KOPT-K1 (cell line): Measurements from ENCODE around the gene PNPLA1.

Experiments used
- H3K27ac ChIP-seq: fragments of 200-600 bp; sonication (generic); 2 replicates; pipeline ENCODE4 v1.5.1; 2016; ENCODE audit warnings: antibody characterized with exemption, mild to moderate bottlenecking, low read depth, low read length; ENCODE audit not compliant: poor library complexity, severe bottlenecking
- H3K36me3 ChIP-seq: fragments of 200-600 bp; sonication (generic); 2 replicates; pipeline ENCODE4 v1.5.1; 2017; ENCODE audit warnings: antibody characterized with exemption, mild to moderate bottlenecking, low read length, moderate library complexity; ENCODE audit not compliant: insufficient read depth
- H3K9me3 ChIP-seq: fragments of 200-600 bp; sonication (generic); 2 replicates; pipeline ENCODE4 v1.5.1; 2017; ENCODE audit warnings: antibody characterized with exemption, low read length, mild to moderate bottlenecking; ENCODE audit not compliant: insufficient read depth, poor library complexity, severe bottlenecking

Gene PNPLA1

DNA sequence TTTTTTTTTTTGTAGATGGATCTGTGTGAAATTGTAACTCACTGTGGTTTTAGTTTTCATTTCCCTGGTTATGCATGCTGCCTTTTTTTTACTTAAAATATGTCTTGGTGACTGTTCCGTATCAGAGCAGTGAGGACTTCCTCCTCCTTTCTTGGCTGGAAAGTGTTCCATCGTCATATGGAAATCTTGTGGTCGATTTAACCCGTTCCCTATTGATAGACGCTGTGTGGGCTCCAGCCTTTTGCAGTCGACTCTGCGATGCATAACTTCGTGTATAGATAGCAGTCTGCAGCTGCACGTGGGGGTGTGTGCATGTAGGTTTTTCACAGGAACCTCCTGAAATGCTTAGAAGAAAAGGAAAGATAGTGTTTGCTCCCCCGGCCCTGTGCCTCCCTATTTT is 28.1 kb upstream of the PNPLA1 start:
- H3K36me3 ChIP-seq = no peaks in the 10 kb centered on the region
- H3K9me3 ChIP-seq = no peaks in the 10 kb centered on the region
- H3K27ac ChIP-seq = no peak overlapping the region

DNA sequence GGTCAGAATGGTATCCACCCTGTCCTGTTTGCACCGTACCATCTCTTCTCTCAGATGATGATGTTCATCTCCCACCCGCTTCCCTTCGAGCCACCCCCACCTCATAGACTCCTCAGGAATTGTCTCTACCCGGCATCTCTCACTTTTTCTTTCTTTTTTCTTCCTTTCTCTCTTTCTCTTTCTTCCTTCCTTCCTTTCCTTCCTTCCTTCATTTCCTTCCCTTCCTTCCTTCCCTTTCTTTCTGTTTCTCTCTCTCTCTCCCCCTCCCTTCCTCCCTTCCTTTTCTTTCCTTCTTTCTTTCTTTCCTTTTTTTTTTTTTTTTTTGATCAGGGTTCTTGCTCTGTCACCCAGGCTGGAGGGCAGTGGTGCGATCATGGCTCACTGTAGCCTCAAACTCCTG is 27.7 kb upstream of the PNPLA1 start:
- H3K27ac ChIP-seq = no peak overlapping the region
- no peaks in the 10 kb centered on the region for H3K9me3 ChIP-seq
- H3K36me3 ChIP-seq = no peaks in the 10 kb centered on the region

DNA sequence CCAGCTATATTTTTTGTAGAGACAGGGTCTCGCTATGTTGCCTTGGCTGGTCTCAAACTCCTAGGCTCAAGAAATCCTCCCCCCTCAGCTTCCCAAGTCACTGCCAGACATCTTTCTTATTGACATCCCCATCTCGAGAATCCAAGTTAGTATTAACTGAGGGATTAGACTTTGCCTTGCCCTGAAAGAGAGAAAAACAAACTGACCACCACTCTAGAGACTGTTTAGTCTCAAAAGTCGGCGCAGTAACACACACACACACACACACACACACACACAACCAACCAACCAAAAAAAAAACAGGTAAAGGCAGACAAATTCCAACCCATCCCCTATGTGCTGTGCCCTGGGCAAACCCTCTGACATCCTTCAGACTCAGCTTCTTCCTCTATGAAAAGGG is 27.2 kb upstream of the PNPLA1 start:
- Histone ChIP-seq H3K9me3 (no peaks in the 10 kb centered on the region), H3K36me3 (no peaks in the 10 kb centered on the region), H3K27ac (no peak overlapping the region)

DNA sequence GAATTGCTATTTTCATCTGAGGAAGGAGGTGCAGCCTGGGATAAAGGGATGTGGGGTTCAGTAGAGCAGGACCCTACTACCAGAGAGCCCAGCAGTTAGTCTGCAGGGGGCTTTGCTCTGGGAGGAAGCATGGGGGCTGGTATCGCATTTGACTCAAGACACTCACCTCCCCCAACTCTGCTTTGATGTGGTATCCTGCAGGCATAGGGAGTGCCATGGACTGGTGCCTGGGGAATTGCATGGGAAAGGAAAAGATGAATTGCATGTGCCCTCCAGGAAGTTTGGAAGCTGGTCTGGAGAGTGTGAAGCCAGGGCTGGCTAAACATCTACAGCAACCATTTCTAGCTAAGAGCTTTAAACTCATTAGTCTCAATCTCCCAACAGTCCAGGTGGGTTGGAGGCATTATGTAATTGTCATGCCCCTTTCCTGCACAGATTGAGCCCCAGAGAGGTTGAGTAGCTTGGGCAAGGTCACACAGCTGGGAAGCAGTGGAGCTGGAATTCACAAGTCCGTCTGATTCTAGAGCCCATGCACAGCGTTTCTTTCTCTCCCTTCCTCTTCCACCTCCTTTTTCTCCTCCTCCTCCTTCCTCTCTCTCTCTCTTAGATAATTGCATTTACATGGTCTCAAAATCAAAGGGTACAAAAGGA is 26.2 kb upstream of the PNPLA1 start:
- Histone ChIP-seq H3K36me3 (no peaks in the 10 kb centered on the region), H3K27ac (no peak overlapping the region), H3K9me3 (no peaks in the 10 kb centered on the region)

DNA sequence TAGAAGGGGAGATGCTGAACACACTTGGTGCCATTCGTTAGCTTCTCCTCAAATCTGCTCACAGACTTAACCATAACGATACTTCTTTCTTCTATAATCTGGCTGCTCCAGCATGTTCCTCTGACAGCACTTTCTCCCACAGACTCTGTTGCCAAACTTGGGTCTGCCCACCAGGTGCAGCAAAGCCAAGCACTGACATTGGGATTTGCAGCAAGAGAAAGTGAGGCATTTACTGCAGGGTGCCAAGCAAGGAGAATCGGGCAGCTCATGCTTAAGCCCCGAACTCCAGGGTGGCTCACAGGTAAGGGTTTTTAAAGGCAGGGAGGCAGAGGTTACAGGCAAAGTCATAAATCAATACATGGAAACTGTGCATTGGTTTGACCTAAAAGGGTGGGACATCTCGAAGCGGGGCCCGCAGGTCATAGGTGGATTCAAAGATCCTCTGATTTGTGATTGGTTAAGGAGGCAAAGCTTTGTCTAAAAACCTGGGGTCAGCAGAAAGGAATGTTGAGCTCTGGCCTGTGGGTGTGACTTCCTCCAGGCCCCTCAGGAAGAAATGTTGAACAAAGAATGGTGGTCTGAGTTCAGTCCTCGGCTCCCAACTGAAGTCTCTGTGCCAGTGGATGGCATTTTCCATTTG is 25.1 kb upstream of the PNPLA1 start:
- H3K27ac ChIP-seq = no peak overlapping the region

DNA sequence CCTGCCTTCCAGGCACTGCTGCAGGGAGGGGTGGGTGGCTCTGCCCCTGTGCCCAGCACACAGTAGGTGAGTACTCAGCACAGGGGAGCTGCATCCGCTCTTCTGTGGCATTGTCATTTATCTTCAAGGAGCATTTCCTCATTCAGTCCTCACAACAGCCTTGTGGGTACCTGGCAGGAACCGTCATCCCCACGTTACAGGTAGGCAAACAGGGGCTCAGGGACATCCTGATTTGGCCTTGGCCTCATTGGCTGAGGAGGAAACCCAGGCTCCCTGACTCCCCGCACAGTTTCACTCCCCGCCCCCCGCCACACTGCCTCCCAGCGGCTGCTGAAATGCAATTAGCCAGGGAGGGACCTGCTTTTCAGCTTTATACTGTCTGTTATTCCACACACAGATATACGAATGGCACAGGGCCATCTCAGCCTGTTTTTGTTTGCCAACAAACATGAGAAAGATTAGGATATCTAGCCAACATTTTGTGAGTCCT is 24.2 kb upstream of the PNPLA1 start:
- no peaks in the 10 kb centered on the region for H3K9me3 ChIP-seq
- H3K27ac ChIP-seq = no peak overlapping the region
- no peaks in the 10 kb centered on the region for H3K36me3 ChIP-seq

More for the DNA sequence above, 25.1 kb upstream of the PNPLA1 start:
- H3K36me3 ChIP-seq = no peaks in the 10 kb centered on the region
- no peaks in the 10 kb centered on the region for H3K9me3 ChIP-seq

DNA sequence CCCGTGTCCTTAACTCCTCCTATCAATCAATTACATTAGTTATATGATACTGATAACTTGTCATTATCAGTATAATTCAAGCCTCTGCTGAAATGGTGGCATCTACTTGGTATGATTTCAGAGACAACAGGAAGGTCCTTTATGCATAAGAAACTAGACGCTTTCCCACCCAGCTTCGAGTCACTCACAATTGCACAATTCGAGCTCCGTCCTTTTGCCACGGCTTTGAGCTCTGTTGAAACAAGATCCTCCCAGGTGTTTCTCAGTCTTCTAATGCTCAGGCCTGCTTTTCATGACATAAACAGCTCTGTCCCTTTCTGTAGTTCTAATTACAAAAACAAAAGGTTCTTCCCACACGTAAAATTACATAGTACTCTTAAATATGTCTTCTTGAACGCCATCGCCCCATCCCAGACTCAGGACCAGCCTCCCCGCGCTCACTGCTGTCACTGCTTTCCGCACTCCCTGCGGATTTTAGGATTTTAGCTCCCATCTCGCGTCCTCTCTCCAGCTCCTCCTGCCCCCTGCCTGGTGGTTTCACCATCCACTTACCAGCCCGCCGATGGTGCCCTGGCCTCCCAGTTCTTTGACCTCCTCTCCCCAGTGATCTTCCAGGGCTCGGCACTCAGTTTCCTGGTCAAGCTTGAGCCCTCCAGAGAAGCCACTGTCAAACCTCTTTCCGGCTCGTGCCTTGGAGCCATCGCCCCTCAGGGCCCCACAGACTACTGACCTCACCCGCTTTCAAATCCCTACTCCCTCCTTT is 23.2 kb upstream of the PNPLA1 start:
- no peaks in the 10 kb centered on the region for H3K9me3 ChIP-seq
- H3K27ac ChIP-seq = no peak overlapping the region
- H3K36me3 ChIP-seq = no peaks in the 10 kb centered on the region

DNA sequence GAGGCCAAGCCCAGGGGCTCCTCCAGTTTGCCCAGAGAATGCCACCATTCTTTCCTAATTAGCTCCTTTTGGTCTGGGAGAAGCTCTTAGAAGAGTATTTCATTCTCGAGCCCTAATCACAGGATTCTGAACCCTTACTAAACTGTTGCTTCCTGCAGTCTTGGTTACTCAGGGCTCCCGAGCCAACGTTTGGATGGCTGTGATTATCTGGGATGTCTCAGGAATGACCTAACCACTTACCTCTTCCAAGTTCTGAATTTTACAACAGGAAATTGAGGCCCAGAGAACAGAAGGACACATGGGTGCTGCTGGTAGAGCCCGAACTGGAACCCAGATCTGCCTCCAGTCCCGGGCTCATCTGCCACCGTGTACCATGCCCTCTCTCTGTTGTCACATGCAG is 22.2 kb upstream of the PNPLA1 start:
- no peak overlapping the region for H3K27ac ChIP-seq
- H3K9me3 ChIP-seq = no peaks in the 10 kb centered on the region

GRCh38 chr6:36248980-36249379 is 20.9 kb upstream of the PNPLA1 start:
- no peaks in the 10 kb centered on the region for H3K9me3 ChIP-seq
- no peak overlapping the region for H3K27ac ChIP-seq
- no peaks in the 10 kb centered on the region for H3K36me3 ChIP-seq

More for the DNA sequence above, 22.2 kb upstream of the PNPLA1 start:
- no peaks in the 10 kb centered on the region for H3K36me3 ChIP-seq

- no peaks in the 10 kb centered on the region for H3K9me3 ChIP-seq
- no peaks in the 10 kb centered on the region for H3K36me3 ChIP-seq
- no peak overlapping the region for H3K27ac ChIP-seq
Measured at GRCh38 chr6:36249536-36249935, 20.3 kb upstream of the PNPLA1 start.

- H3K27ac ChIP-seq = no peak overlapping the region
- H3K9me3 ChIP-seq = no peaks in the 10 kb centered on the region
- no peaks in the 10 kb centered on the region for H3K36me3 ChIP-seq
Measured at GRCh38 chr6:36252005-36252404, 17.9 kb upstream of the PNPLA1 start.

DNA sequence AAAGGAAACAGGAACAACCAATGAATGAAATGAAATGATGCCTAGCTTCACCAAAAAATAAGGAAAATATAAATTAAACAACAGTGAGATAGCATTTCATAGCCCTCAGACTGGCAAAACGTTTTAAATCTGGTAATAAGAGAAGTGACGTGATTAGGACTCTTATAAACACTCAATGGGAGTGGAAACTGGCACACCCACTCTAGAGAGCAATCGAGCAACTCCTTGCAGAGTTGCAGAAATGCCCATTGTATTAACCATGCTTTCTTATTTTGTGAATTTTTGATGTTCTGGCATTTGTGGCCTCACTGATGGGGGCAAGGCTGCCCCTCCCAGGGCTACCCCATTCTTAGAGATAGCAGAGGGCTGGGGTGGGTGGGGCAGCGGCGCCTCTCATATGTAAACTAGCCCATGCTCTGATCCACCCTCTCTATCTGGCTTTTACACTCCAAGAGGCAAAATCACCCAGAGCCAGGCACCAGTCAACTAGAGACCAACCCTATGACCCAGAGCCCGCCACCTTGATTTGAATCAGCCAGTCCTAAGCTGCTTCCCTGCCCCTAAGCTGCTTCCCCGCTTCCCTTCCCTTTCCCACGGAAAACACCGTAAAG is 6.4 kb upstream of the PNPLA1 start:
- H3K27ac ChIP-seq = no peak overlapping the region
- no peaks in the 10 kb centered on the region for H3K36me3 ChIP-seq
- peaks cover 8% of the 10 kb centered on the region for H3K9me3 ChIP-seq

GRCh38 chr6:36265744-36266143 is 4.1 kb upstream of the PNPLA1 start:
- no peaks in the 10 kb centered on the region for H3K36me3 ChIP-seq
- H3K27ac ChIP-seq = no peak overlapping the region
- H3K9me3 ChIP-seq = peaks cover 8% of the 10 kb centered on the region

GRCh38 chr6:36266913-36267644 is 2.8 kb upstream of the PNPLA1 start:
- no peaks in the 10 kb centered on the region for H3K36me3 ChIP-seq
- peaks cover 8% of the 10 kb centered on the region for H3K9me3 ChIP-seq

More at GRCh38 chr6:36266913-36267644, 2.8 kb upstream of the PNPLA1 start:
- no peak overlapping the region for H3K27ac ChIP-seq
